GM23338 (cell line): Measurements from ENCODE around the gene TRPC4AP. TPM values are rescaled to one million over a fixed set of nuclear protein-coding genes. Genes with fewer than 3 reads are reported as not detected.

Experiments used
- ATAC-seq: fragments of 200-7000 bp; cut with Tn5 transposase; 3 replicates; pipeline ENCODE4 v1.9.1; 2020
- DNase-seq: peaks from one replicate; pipeline ENCODE4 v3.0.0-alpha.2; 2015; ENCODE audit warnings: low spot score
- H2AFZ ChIP-seq: fragments of 200-600 bp; sonication (generic); 2 replicates; pipeline ENCODE4 v1.8.0; 2016; ENCODE audit warnings: antibody characterized with exemption, mild to moderate bottlenecking, moderate library complexity
- H3F3A ChIP-seq: fragments of 200-600 bp; sonication (generic); replicated peaks from 2 replicates; pipeline ENCODE4 v1.8.0; 2017; ENCODE audit warnings: antibody characterized with exemption, mixed run types, low read depth
- H3K27ac ChIP-seq: fragments of 200-600 bp; sonication (generic); 2 replicates; pipeline ENCODE4 v1.6.1; 2016; ENCODE audit warnings: low read depth
- H3K27me3 ChIP-seq: fragments of 200-600 bp; sonication (generic); 2 replicates; pipeline ENCODE4 v1.8.0; 2016; ENCODE audit warnings: mild to moderate bottlenecking, mixed run types, moderate library complexity; ENCODE audit not compliant: insufficient read depth
- H3K36me3 ChIP-seq: fragments of 200-600 bp; sonication (generic); 2 replicates; pipeline ENCODE4 v1.8.0; 2016; ENCODE audit warnings: mild to moderate bottlenecking; ENCODE audit not compliant: insufficient read depth
- H3K4me1 ChIP-seq: fragments of 200-600 bp; sonication (generic); 2 replicates; pipeline ENCODE4 v1.8.0; 2016; ENCODE audit warnings: mild to moderate bottlenecking, moderate library complexity; ENCODE audit not compliant: insufficient read depth
- H3K4me2 ChIP-seq: fragments of 200-600 bp; sonication (generic); 2 replicates; pipeline ENCODE4 v1.7.1; 2017; ENCODE audit warnings: mixed run types
- H3K4me3 ChIP-seq: fragments of 200-600 bp; sonication (generic); 2 replicates; pipeline ENCODE4 v1.6.1; 2016; ENCODE audit warnings: mixed run types
- H3K79me2 ChIP-seq: fragments of 200-600 bp; sonication (generic); replicated peaks from 2 replicates; pipeline ENCODE4 v1.8.0; 2017; ENCODE audit warnings: mild to moderate bottlenecking; ENCODE audit not compliant: insufficient read depth
- H3K9me2 ChIP-seq: fragments of 200-600 bp; sonication (generic); 2 replicates; pipeline ENCODE4 v1.8.0; 2017; ENCODE audit not compliant: insufficient read depth
- H4K20me1 ChIP-seq: fragments of 200-600 bp; sonication (generic); replicated peaks from 2 replicates; pipeline ENCODE4 v1.8.0; 2017; ENCODE audit warnings: mild to moderate bottlenecking; ENCODE audit not compliant: insufficient read depth
- H3K27ac Mint-ChIP-seq: 2 replicates; pipeline ENCODE4 v1.8.0; 2020; ENCODE audit warnings: inconsistent platforms, mild to moderate bottlenecking, moderate library complexity, mixed read lengths
- H3K27me3 Mint-ChIP-seq: 3 replicates; pipeline ENCODE4 v1.8.0; 2022; ENCODE audit warnings: low read depth, mild to moderate bottlenecking, moderate library complexity, mixed read lengths, inconsistent platforms; ENCODE audit not compliant: insufficient read depth, poor library complexity
- H3K36me3 Mint-ChIP-seq: 3 replicates; pipeline ENCODE4 v1.8.0; 2021; ENCODE audit warnings: low read depth, mild to moderate bottlenecking, inconsistent platforms, moderate library complexity, mixed read lengths
- H3K4me1 Mint-ChIP-seq: 3 replicates; pipeline ENCODE4 v1.8.0; 2020; ENCODE audit warnings: mild to moderate bottlenecking, inconsistent platforms, mixed read lengths
- H3K4me3 Mint-ChIP-seq: 3 replicates; pipeline ENCODE4 v1.8.0; 2021; ENCODE audit warnings: moderate library complexity, mild to moderate bottlenecking, inconsistent platforms, mixed read lengths
- H3K9me3 Mint-ChIP-seq: 3 replicates; pipeline ENCODE4 v1.8.0; 2020; ENCODE audit warnings: moderate library complexity, mild to moderate bottlenecking, inconsistent platforms, mixed read lengths
- CREB1 ChIP-seq: fragments of 250-450 bp; sonication (Bioruptor Pico); IDR thresholded peaks from 2 replicates; pipeline ENCODE4 v1.5.0; 2020; ENCODE audit warnings: low read depth, mild to moderate bottlenecking, moderate library complexity
- CTCF ChIP-seq, 2 experiments: fragments of 200-600 bp in 1 of 2; sonication (generic) in 1 of 2; conservative IDR thresholded peaks; 2 replicates each; pipeline versions ENCODE4 v1.5.1 to v1.6.1; 2016 to 2017; ENCODE audit warnings: antibody characterized with exemption in 2 of 2, low read depth in 2 of 2, mild to moderate bottlenecking in 2 of 2, moderate library complexity in 1 of 2
- ETS1 ChIP-seq: IDR thresholded peaks from 2 replicates; pipeline ENCODE4 v1.6.1; 2016; ENCODE audit warnings: antibody characterized with exemption
- EZH2 ChIP-seq: fragments of 200-600 bp; sonication (generic); IDR thresholded peaks from one replicate; pipeline ENCODE4 v1.8.0; 2017; ENCODE audit warnings: antibody characterized with exemption, mild to moderate bottlenecking, low read depth; ENCODE audit not compliant: unreplicated experiment
- EZH2phosphoT487 ChIP-seq: fragments of 200-600 bp; sonication (generic); IDR thresholded peaks from one replicate; pipeline ENCODE4 v1.8.1; 2018; ENCODE audit warnings: antibody characterized with exemption; ENCODE audit not compliant: unreplicated experiment
- JUNB ChIP-seq: IDR thresholded peaks from one replicate; pipeline ENCODE4 v1.6.1; 2016; ENCODE audit warnings: antibody characterized with exemption; ENCODE audit not compliant: unreplicated experiment
- NANOG ChIP-seq: IDR thresholded peaks from 2 replicates; pipeline ENCODE4 v1.6.1; 2016; ENCODE audit warnings: antibody characterized with exemption, borderline replicate concordance
- POLR2AphosphoS5 ChIP-seq: IDR thresholded peaks from 2 replicates; pipeline ENCODE4 v1.6.1; 2016; ENCODE audit warnings: antibody characterized with exemption, low read depth
- STAT1 ChIP-seq: IDR thresholded peaks from one replicate; pipeline ENCODE4 v1.6.1; 2016; ENCODE audit warnings: antibody characterized with exemption; ENCODE audit not compliant: unreplicated experiment
- ZNF114 ChIP-seq: fragments of 250-450 bp; sonication (Bioruptor Pico); IDR thresholded peaks from 2 replicates; pipeline ENCODE4 v1.5.0; 2020; ENCODE audit warnings: mild to moderate bottlenecking, moderate library complexity
- ZNF331 ChIP-seq: fragments of 250-450 bp; sonication (Bioruptor Pico); IDR thresholded peaks from 2 replicates; pipeline ENCODE4 v1.5.0; 2020; ENCODE audit warnings: low read depth, mild to moderate bottlenecking, moderate library complexity
- polyA plus RNA-seq: library from polyadenylated mRNA; unstranded; fragments of >200 nt; fragmentation: Nextera tagmentation; extraction: Ambion mirVana; gene quantifications from 2 replicates; pipeline ENCODE4 v1.2.1, GENCODE V29; 2016
- total RNA-seq: library from RNA; depleted of rRNA; stranded (reverse); fragments of >200 nt; shearing (Covaris generic); gene quantifications from 2 replicates; pipeline ENCODE4 v1.2.3, GENCODE V29; 2014
- TF ChIP-seq, protein P1 (sequence below): IDR thresholded peaks from one replicate; pipeline ENCODE4 v1.6.1; 2018; ENCODE audit warnings: antibody characterized with exemption; ENCODE audit not compliant: unreplicated experiment
- TF ChIP-seq, protein P2 (sequence below): fragments of 250-450 bp; sonication (Bioruptor Pico); IDR thresholded peaks from 2 replicates; pipeline ENCODE4 v1.5.0; 2020; ENCODE audit warnings: mild to moderate bottlenecking, moderate library complexity

The TRPC4AP gene
- total and polyA plus RNA-seq, 2 experiments from 2014 or later = 48.8 to 89.5 TPM

DNA sequence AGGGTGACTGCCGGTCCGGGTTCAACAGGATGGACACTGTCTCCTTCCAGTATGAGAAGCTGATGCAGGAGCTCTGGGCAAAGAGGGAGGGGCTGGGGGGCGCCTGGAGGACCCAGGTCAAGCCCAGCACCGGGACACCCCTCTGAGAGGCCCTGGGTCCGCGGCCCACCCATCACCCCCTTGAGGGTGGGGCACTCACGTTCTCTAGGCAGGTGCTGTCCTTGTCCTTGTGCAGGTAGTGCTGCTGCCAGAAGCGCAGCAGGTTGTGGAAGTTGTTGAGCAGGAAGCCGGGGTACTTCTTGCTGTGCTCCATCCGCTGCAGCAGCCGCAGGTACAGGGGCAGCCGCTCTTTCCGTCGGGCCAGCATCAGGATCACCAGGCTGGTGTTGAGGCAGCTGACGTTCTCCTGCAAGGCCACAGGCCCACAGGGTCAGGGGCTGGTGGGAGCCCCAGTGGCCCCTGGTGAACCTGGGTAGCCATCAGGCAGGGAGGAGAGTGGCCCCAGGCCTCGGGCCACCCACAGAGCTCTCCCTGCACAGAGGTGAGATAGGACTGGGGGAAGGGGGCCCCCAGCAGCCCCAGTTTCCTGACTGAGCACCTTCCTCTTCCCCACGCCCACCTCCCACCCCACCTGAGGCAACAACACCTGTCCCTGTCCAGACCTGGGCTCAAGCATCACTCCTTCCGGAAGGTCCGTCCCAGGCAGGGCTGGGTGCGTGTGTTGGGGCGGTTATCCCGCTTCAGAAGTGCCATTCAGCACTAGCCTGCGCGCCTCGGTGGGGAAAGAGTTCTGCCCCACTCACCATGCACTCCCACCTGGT lies 89.2 kb downstream of the TRPC4AP start:
- no peak overlapping the region for H3K27ac Mint-ChIP-seq
- no peaks in the 10 kb centered on the region for H3K4me1 ChIP-seq
- TF ChIP-seq ETS1 (no peak), EZH2phosphoT487 (no peak), NANOG (no peak), JUNB (no peak), ZNF331 (CRISPR knock-in tag) (no peak), CTCF (conservative IDR thresholded peaks at IDR 0.05; ENCODE audit: low read depth in 2 of 2) (no peak), POLR2AphosphoS5 (no peak), CREB1 (no peak), EZH2 (no peak), ZNF114 (no peak), STAT1 (no peak)
- TF ChIP-seq, protein P1, sequence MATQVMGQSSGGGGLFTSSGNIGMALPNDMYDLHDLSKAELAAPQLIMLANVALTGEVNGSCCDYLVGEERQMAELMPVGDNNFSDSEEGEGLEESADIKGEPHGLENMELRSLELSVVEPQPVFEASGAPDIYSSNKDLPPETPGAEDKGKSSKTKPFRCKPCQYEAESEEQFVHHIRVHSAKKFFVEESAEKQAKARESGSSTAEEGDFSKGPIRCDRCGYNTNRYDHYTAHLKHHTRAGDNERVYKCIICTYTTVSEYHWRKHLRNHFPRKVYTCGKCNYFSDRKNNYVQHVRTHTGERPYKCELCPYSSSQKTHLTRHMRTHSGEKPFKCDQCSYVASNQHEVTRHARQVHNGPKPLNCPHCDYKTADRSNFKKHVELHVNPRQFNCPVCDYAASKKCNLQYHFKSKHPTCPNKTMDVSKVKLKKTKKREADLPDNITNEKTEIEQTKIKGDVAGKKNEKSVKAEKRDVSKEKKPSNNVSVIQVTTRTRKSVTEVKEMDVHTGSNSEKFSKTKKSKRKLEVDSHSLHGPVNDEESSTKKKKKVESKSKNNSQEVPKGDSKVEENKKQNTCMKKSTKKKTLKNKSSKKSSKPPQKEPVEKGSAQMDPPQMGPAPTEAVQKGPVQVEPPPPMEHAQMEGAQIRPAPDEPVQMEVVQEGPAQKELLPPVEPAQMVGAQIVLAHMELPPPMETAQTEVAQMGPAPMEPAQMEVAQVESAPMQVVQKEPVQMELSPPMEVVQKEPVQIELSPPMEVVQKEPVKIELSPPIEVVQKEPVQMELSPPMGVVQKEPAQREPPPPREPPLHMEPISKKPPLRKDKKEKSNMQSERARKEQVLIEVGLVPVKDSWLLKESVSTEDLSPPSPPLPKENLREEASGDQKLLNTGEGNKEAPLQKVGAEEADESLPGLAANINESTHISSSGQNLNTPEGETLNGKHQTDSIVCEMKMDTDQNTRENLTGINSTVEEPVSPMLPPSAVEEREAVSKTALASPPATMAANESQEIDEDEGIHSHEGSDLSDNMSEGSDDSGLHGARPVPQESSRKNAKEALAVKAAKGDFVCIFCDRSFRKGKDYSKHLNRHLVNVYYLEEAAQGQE = no peak
- TF ChIP-seq, protein P2, sequence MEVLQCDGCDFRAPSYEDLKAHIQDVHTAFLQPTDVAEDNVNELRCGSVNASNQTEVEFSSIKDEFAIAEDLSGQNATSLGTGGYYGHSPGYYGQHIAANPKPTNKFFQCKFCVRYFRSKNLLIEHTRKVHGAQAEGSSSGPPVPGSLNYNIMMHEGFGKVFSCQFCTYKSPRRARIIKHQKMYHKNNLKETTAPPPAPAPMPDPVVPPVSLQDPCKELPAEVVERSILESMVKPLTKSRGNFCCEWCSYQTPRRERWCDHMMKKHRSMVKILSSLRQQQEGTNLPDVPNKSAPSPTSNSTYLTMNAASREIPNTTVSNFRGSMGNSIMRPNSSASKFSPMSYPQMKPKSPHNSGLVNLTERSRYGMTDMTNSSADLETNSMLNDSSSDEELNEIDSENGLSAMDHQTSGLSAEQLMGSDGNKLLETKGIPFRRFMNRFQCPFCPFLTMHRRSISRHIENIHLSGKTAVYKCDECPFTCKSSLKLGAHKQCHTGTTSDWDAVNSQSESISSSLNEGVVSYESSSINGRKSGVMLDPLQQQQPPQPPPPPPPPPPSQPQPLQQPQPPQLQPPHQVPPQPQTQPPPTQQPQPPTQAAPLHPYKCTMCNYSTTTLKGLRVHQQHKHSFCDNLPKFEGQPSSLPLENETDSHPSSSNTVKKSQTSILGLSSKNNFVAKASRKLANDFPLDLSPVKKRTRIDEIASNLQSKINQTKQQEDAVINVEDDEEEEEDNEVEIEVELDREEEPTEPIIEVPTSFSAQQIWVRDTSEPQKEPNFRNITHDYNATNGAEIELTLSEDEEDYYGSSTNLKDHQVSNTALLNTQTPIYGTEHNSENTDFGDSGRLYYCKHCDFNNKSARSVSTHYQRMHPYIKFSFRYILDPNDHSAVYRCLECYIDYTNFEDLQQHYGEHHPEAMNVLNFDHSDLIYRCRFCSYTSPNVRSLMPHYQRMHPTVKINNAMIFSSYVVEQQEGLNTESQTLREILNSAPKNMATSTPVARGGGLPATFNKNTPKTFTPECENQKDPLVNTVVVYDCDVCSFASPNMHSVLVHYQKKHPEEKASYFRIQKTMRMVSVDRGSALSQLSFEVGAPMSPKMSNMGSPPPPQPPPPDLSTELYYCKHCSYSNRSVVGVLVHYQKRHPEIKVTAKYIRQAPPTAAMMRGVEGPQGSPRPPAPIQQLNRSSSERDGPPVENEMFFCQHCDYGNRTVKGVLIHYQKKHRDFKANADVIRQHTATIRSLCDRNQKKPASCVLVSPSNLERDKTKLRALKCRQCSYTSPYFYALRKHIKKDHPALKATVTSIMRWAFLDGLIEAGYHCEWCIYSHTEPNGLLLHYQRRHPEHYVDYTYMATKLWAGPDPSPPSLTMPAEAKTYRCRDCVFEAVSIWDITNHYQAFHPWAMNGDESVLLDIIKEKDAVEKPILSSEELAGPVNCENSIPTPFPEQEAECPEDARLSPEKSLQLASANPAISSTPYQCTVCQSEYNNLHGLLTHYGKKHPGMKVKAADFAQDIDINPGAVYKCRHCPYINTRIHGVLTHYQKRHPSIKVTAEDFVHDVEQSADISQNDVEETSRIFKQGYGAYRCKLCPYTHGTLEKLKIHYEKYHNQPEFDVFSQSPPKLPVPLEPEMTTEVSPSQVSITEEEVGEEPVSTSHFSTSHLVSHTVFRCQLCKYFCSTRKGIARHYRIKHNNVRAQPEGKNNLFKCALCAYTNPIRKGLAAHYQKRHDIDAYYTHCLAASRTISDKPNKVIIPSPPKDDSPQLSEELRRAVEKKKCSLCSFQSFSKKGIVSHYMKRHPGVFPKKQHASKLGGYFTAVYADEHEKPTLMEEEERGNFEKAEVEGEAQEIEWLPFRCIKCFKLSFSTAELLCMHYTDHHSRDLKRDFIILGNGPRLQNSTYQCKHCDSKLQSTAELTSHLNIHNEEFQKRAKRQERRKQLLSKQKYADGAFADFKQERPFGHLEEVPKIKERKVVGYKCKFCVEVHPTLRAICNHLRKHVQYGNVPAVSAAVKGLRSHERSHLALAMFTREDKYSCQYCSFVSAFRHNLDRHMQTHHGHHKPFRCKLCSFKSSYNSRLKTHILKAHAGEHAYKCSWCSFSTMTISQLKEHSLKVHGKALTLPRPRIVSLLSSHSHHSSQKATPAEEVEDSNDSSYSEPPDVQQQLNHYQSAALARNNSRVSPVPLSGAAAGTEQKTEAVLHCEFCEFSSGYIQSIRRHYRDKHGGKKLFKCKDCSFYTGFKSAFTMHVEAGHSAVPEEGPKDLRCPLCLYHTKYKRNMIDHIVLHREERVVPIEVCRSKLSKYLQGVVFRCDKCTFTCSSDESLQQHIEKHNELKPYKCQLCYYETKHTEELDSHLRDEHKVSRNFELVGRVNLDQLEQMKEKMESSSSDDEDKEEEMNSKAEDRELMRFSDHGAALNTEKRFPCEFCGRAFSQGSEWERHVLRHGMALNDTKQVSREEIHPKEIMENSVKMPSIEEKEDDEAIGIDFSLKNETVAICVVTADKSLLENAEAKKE (CRISPR knock-in tag) = no peak

More for the DNA sequence above, 89.2 kb downstream of the TRPC4AP start:
- H3K79me2 ChIP-seq = no peaks in the 10 kb centered on the region
- no peaks in the 10 kb centered on the region for H3K9me2 ChIP-seq
- peaks cover 59% of the 10 kb centered on the region for H3K36me3 Mint-ChIP-seq
- peaks cover 15% of the 10 kb centered on the region for H3K36me3 ChIP-seq
- ATAC-seq (no peak), DNase-seq (no peak)
- H2AFZ ChIP-seq = no peak overlapping the region
- H3K4me3 ChIP-seq = no peak overlapping the region
- H3K27me3 ChIP-seq = no peaks in the 10 kb centered on the region
- peaks cover 5% of the 10 kb centered on the region; the same call in 2 of the 3 replicates for H3K4me1 Mint-ChIP-seq
- H3F3A ChIP-seq = 0 out of 2 replicates have a peak, but pooled peaks cover 5% of the 10 kb centered on the region
- no peak overlapping the region for H3K4me3 Mint-ChIP-seq
- no peak overlapping the region for H3K27ac ChIP-seq
- H3K4me2 ChIP-seq = no peak overlapping the region
- H3K9me3 Mint-ChIP-seq = no peaks in the 10 kb centered on the region
- peaks cover 11% of the 10 kb centered on the region for H3K27me3 Mint-ChIP-seq
- peaks cover 2% of the 10 kb centered on the region; the same call in 1 of the 2 replicates for H4K20me1 ChIP-seq
